Mesothelial cell of epicardium (in vitro differentiated cells): Measurements from ENCODE around the gene ADGRL3. TPM values are rescaled to one million over a fixed set of nuclear protein-coding genes. Genes with fewer than 3 reads are reported as not detected.

ENCODE experiments used
- DNase-seq, 2 experiments: peaks; one replicate each; pipeline ENCODE4 v3.0.0; 2021; ENCODE audit warnings: low spot score in 2 of 2; ENCODE audit not compliant: unreplicated experiment in 2 of 2
- H3K27ac Mint-ChIP-seq: 2 replicates; pipeline ENCODE4 v1.8.0; 2021; ENCODE audit warnings: mixed read lengths
- H3K27me3 Mint-ChIP-seq: 2 replicates; pipeline ENCODE4 v1.8.0; 2021; ENCODE audit warnings: low read depth, mixed read lengths
- H3K36me3 Mint-ChIP-seq: 2 replicates; pipeline ENCODE4 v1.8.0; 2021; ENCODE audit warnings: mixed read lengths
- H3K4me1 Mint-ChIP-seq: 2 replicates; pipeline ENCODE4 v1.8.0; 2021; ENCODE audit warnings: mixed read lengths
- H3K4me3 Mint-ChIP-seq: 2 replicates; pipeline ENCODE4 v1.8.0; 2021; ENCODE audit warnings: mild to moderate bottlenecking, moderate library complexity, mixed read lengths
- H3K9me3 Mint-ChIP-seq: 2 replicates; pipeline ENCODE4 v1.8.0; 2021; ENCODE audit warnings: mixed read lengths
- total RNA-seq: library from RNA; stranded (reverse); gene quantifications from 3 replicates; pipeline ENCODE4 v1.2.1, GENCODE V29; 2021
- TF ChIP-seq, protein P1 (sequence below): fragments of 200-600 bp; sonication (generic); IDR thresholded peaks from one replicate; pipeline ENCODE4 v1.5.0; 2021; ENCODE audit warnings: antibody characterized with exemption; ENCODE audit not compliant: unreplicated experiment

Gene ADGRL3
- total RNA-seq, 1 donor from 2014 or later: 68.3 TPM

GRCh38 chr4:61934198-61934597 lies 734.1 kb downstream of the ADGRL3 start:
- H3K36me3 Mint-ChIP-seq: peaks cover 12% of the 10 kb centered on the region
- no peak overlapping the region for H3K4me3 Mint-ChIP-seq
- TF ChIP-seq, protein P1, sequence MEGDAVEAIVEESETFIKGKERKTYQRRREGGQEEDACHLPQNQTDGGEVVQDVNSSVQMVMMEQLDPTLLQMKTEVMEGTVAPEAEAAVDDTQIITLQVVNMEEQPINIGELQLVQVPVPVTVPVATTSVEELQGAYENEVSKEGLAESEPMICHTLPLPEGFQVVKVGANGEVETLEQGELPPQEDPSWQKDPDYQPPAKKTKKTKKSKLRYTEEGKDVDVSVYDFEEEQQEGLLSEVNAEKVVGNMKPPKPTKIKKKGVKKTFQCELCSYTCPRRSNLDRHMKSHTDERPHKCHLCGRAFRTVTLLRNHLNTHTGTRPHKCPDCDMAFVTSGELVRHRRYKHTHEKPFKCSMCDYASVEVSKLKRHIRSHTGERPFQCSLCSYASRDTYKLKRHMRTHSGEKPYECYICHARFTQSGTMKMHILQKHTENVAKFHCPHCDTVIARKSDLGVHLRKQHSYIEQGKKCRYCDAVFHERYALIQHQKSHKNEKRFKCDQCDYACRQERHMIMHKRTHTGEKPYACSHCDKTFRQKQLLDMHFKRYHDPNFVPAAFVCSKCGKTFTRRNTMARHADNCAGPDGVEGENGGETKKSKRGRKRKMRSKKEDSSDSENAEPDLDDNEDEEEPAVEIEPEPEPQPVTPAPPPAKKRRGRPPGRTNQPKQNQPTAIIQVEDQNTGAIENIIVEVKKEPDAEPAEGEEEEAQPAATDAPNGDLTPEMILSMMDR: no peak
- H3K27ac Mint-ChIP-seq: no peak overlapping the region
- no peaks in the 10 kb centered on the region for H3K27me3 Mint-ChIP-seq
- DNase-seq: no peak
- H3K9me3 Mint-ChIP-seq: no peaks in the 10 kb centered on the region
- peaks cover 3% of the 10 kb centered on the region for H3K4me1 Mint-ChIP-seq

DNA sequence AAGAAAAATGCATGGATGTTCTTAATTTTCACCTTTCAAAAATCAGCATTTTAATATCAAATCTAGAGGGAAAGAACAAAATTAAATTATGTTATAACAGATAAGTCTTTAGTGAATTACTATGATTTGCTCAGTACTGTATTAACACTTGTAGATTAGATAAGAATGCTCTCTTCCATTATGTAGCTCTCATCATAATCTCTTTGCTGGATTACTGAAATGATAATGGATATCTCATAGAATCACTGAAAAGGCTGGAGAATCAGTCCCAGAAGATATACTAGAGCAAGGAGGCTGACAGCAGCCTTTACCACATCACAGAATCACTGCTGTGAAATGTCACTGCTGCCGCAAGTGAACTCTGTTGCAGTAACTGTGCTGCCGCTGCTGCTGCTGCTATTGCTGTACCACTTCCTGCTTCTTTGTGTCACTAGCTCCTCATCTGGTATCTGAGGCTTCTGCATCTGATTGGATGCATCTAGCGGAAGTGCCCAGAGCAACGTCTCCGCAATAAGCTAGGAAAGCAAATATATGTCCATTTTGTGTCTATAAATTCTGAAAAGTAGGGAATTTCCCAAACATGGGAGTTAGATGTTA lies 738.2 kb downstream of the ADGRL3 start:
- Mint-ChIP-seq H3K9me3 (no peaks in the 10 kb centered on the region), H3K4me3 (no peak overlapping the region), H3K4me1 (no peaks in the 10 kb centered on the region), H3K27ac (no peak overlapping the region), H3K36me3 (peaks cover 12% of the 10 kb centered on the region), H3K27me3 (no peaks in the 10 kb centered on the region)
- TF ChIP-seq, protein P1: no peak
- no peak for DNase-seq

- H3K36me3 Mint-ChIP-seq: peaks cover 15% of the 10 kb centered on the region
- peaks cover 12% of the 10 kb centered on the region for H3K4me1 Mint-ChIP-seq
- no peaks in the 10 kb centered on the region for H3K9me3 Mint-ChIP-seq
- no peak overlapping the region for H3K27ac Mint-ChIP-seq
- no peak for DNase-seq
- H3K4me3 Mint-ChIP-seq: no peak overlapping the region
- no peaks in the 10 kb centered on the region for H3K27me3 Mint-ChIP-seq
- TF ChIP-seq, protein P1: no peak
Observed at GRCh38 chr4:61950625-61951024, 750.5 kb downstream of the ADGRL3 start.

DNA sequence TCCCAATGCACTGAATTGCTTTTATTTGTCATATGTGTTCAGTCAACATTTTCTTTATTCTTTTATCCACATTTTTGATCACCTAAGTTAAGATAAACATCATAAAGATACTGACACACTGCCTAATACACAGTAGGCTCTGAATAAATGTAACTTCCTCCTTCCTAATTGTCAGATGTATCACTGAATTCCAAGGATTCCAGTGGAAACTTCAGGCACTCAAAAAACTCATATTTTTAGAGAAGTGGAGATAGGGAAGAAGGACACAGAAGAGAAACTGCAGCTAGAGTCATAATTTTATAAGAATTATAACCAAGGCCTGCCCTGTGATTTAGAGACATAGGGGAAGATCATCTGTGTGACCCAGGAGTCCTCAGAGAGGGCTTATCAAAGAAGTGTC lies 753.3 kb downstream of the ADGRL3 start:
- no peak overlapping the region for H3K27ac Mint-ChIP-seq
- peaks cover 11% of the 10 kb centered on the region for H3K9me3 Mint-ChIP-seq
- peaks cover 22% of the 10 kb centered on the region for H3K36me3 Mint-ChIP-seq
- TF ChIP-seq, protein P1: no peak
- DNase-seq: no peak
- peaks cover 12% of the 10 kb centered on the region for H3K4me1 Mint-ChIP-seq
- no peak overlapping the region for H3K4me3 Mint-ChIP-seq
- H3K27me3 Mint-ChIP-seq: no peaks in the 10 kb centered on the region

DNA sequence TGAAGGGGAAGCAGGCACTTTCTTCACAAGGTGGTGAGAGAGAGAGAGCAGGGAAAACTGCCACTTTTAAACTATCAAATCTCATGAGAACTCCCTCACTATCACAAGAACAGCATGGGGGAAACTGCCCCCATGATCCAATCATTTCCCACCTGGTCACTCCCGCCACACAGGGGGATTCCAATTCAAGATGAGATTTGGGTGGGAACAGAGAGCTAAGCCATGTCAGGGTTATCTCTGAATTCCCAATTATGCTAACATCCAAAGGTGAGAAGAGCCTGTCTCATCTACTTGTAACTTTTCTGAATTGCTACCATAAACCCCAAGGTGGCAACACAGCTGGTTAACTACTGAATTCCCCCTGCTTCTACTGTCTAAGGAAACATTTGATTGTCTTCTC lies 758.5 kb downstream of the ADGRL3 start:
- DNase-seq: no peak
- no peak overlapping the region for H3K4me3 Mint-ChIP-seq
- H3K9me3 Mint-ChIP-seq: peaks cover 20% of the 10 kb centered on the region
- H3K27ac Mint-ChIP-seq: no peak overlapping the region
- H3K27me3 Mint-ChIP-seq: no peaks in the 10 kb centered on the region
- H3K4me1 Mint-ChIP-seq: peaks cover 4% of the 10 kb centered on the region
- peaks cover 32% of the 10 kb centered on the region for H3K36me3 Mint-ChIP-seq
- TF ChIP-seq, protein P1: no peak

GRCh38 chr4:61959087-61959486 lies 759.0 kb downstream of the ADGRL3 start:
- peaks cover 32% of the 10 kb centered on the region for H3K36me3 Mint-ChIP-seq
- H3K27ac Mint-ChIP-seq: no peak overlapping the region
- no peak overlapping the region for H3K4me3 Mint-ChIP-seq
- H3K4me1 Mint-ChIP-seq: no peaks in the 10 kb centered on the region
- DNase-seq: no peak
- TF ChIP-seq, protein P1: no peak
- H3K9me3 Mint-ChIP-seq: peaks cover 20% of the 10 kb centered on the region
- no peaks in the 10 kb centered on the region for H3K27me3 Mint-ChIP-seq
